ENCODE measurements around the gene LPP.

- TF ChIP-seq CTCF (IDR thresholded peaks at IDR 0.05; ENCODE audit: borderline replicate concordance, extremely low read depth, low read length, poor library complexity, severe bottlenecking) = no peak
- TF ChIP-seq EZH2 (IDR thresholded peaks at IDR 0.05; ENCODE audit: borderline replicate concordance, low read depth, low read length, severe bottlenecking) = no peak
These were observed 634.7 kb downstream of the LPP start for GRCh38 chr3:188788621-188789081.

Measured in DND-41 (cell line).